HepG2 (cell line): ENCODE results near the gene LOXL4. TPM values are rescaled to one million over a fixed set of nuclear protein-coding genes. Genes with fewer than 3 reads are reported as not detected.
A peak's percentile ranks its signal among the peaks of the same experiment; 100 is the strongest.

Source experiments
- ATAC-seq: fragments of 200-7000 bp; cut with Tn5 transposase; 3 replicates; pipeline ENCODE4 v1.9.1; 2020; ENCODE audit warnings: mild to moderate bottlenecking, moderate library complexity
- BruUV-seq: library from RNA; stranded (reverse); fragments of 400-500 nt; replicated peaks from 2 replicates; lab custom pipeline; 2021; lab: Mats Ljungman, UMichigan
- CTCF ChIA-PET: fragments of 300-600 bp; formaldehyde crosslinking; extraction: SDS; loops from one replicate; lab custom pipeline; 2021; ENCODE audit warnings: low total read pairs, inconsistent platforms, low intra/inter-chr PET ratio; lab: Yijun Ruan, JAX
- POLR2A ChIA-PET: fragments of 350-600 bp; sonication (Branson Sonifier 250); formaldehyde crosslinking; loops from one replicate; lab custom pipeline; 2020; ENCODE audit warnings: antibody characterized with exemption, inconsistent platforms; lab: Yijun Ruan, JAX
- DNase-seq: peaks from one replicate; pipeline ENCODE4 v3.0.0-alpha.2; 2015; ENCODE audit warnings: low spot score
- FAIRE-seq: peaks from 3 replicates; lab custom pipeline; 2011; peaks lifted over from hg19 to GRCh38; lab: Jason Lieb, UNC
- H2AFZ ChIP-seq: one replicate; pipeline ENCODE4 v1.6.1; 2011; ENCODE audit warnings: low read length, inconsistent platforms
- H3K27ac ChIP-seq: fragments of 300-600 bp; 3 replicates; pipeline ENCODE4 v1.8.0; 2011; ENCODE audit warnings: mixed run types, mild to moderate bottlenecking, mixed read lengths, low read length, inconsistent platforms; ENCODE audit not compliant: insufficient read depth; ENCODE audit errors: extremely low read length
- H3K27me3 ChIP-seq, 2 experiments: fragments of 200-600 bp in 1 of 2; 2 replicates in 1 of 2; 3 replicates in 1 of 2; pipeline versions ENCODE4 v1.6.0 to v1.8.0; 2011; ENCODE audit warnings: low read length in 2 of 2, mild to moderate bottlenecking in 2 of 2, moderate library complexity in 2 of 2, inconsistent platforms in 1 of 2; ENCODE audit not compliant: insufficient read depth in 2 of 2, control insufficient read depth in 1 of 2
- H3K36me3 ChIP-seq, 2 experiments: fragments of 200-600 bp in 1 of 2; replicated peaks in 1 of 2; 2 replicates in 1 of 2; 3 replicates in 1 of 2; pipeline versions ENCODE4 v1.5.1 to v1.8.0; 2011; ENCODE audit warnings: low read length in 2 of 2, inconsistent platforms in 1 of 2; ENCODE audit not compliant: insufficient read depth in 2 of 2, control insufficient read depth in 1 of 2
- H3K4me1 ChIP-seq: 2 replicates; pipeline ENCODE4 v1.5.1; 2012; ENCODE audit warnings: low read length, inconsistent platforms; ENCODE audit not compliant: insufficient read depth
- H3K4me2 ChIP-seq: 2 replicates; pipeline ENCODE4 v1.6.0; 2011; ENCODE audit warnings: low read depth, low read length, inconsistent platforms
- H3K4me3 ChIP-seq, 3 experiments: fragments of 200-600 bp in 1 of 3; sonication (generic), shearing (Covaris generic) in 1 of 3; replicated peaks in 1 of 3; 2 replicates each; pipeline ENCODE4 v1.5.1; 2011 to 2016; ENCODE audit warnings: low read length in 3 of 3, inconsistent platforms in 2 of 3, low read depth in 2 of 3, mild to moderate bottlenecking in 2 of 3, control low read depth in 1 of 3, mixed read lengths in 1 of 3; ENCODE audit not compliant: insufficient read depth in 1 of 3
- H3K79me2 ChIP-seq: one replicate; pipeline ENCODE4 v1.6.1; 2011; ENCODE audit warnings: low read length, inconsistent platforms; ENCODE audit not compliant: insufficient read depth
- H3K9ac ChIP-seq: 2 replicates; pipeline ENCODE4 v1.6.0; 2011; ENCODE audit warnings: mild to moderate bottlenecking, low read depth, low read length, inconsistent platforms; ENCODE audit not compliant: insufficient read depth
- H3K9me3 ChIP-seq: 2 replicates; pipeline ENCODE4 v1.5.1; 2012; ENCODE audit warnings: mild to moderate bottlenecking, low read length
- H4K20me1 ChIP-seq: 2 replicates; pipeline ENCODE4 v1.6.0; 2011; ENCODE audit warnings: inconsistent platforms, mild to moderate bottlenecking, low read length, moderate library complexity; ENCODE audit not compliant: insufficient read depth
- AHR ChIP-seq: IDR thresholded peaks from 2 replicates; pipeline ENCODE4 v1.6.1; 2018; ENCODE audit warnings: missing genetic modification reagents, missing compliant biosample characterization
- CEBPB ChIP-seq: IDR thresholded peaks from 2 replicates; pipeline ENCODE4 v1.6.1; 2011; ENCODE audit warnings: low read depth, low read length, improper control_type of control experiment, borderline replicate concordance
- FLYWCH1 ChIP-seq: sonication (generic); formaldehyde crosslinking; IDR thresholded peaks from 2 replicates; pipeline ENCODE4 v1.8.1; 2023; ENCODE audit warnings: mild to moderate bottlenecking, missing genetic modification reagents
- HBP1 ChIP-seq: IDR thresholded peaks from 2 replicates; pipeline ENCODE4 v1.6.1; 2016; ENCODE audit warnings: low read depth, control low read depth
- HDAC1 ChIP-seq: sonication (generic); formaldehyde crosslinking; IDR thresholded peaks from 2 replicates; pipeline ENCODE4 v1.5.1; 2020; ENCODE audit warnings: mild to moderate bottlenecking, missing genetic modification reagents
- IRF2 ChIP-seq: IDR thresholded peaks from 2 replicates; pipeline ENCODE4 v1.6.1; 2018; ENCODE audit warnings: missing genetic modification reagents, missing compliant biosample characterization
- SATB2 ChIP-seq: sonication (generic); formaldehyde crosslinking; IDR thresholded peaks from 2 replicates; pipeline ENCODE4 v1.5.0; 2020; ENCODE audit warnings: missing genetic modification reagents
- SP140L ChIP-seq: sonication (generic); formaldehyde crosslinking; IDR thresholded peaks from 2 replicates; pipeline ENCODE4 v1.4.0; 2020; ENCODE audit warnings: missing genetic modification reagents, borderline replicate concordance
- ZFX ChIP-seq: sonication (generic); formaldehyde crosslinking; IDR thresholded peaks from 2 replicates; pipeline ENCODE4 v1.4.0; 2020; ENCODE audit warnings: mild to moderate bottlenecking, low read depth, missing genetic modification reagents, moderate library complexity
- ZNF263 ChIP-seq: sonication (generic); formaldehyde crosslinking; IDR thresholded peaks from 2 replicates; pipeline ENCODE4 v1.4.0; 2020; ENCODE audit warnings: missing genetic modification reagents
- ZNF484 ChIP-seq: sonication (generic); formaldehyde crosslinking; IDR thresholded peaks from 2 replicates; pipeline ENCODE4 v1.5.1; 2020; ENCODE audit warnings: mild to moderate bottlenecking, low read depth, missing genetic modification reagents, borderline replicate concordance
- ZNF530 ChIP-seq: sonication (generic); formaldehyde crosslinking; IDR thresholded peaks from 2 replicates; pipeline ENCODE4 v1.5.0; 2020; ENCODE audit warnings: low read depth, mild to moderate bottlenecking, missing genetic modification reagents
- ZNF761 ChIP-seq: sonication (generic); formaldehyde crosslinking; conservative IDR thresholded peaks from 2 replicates; pipeline ENCODE4 v1.4.0; 2020; ENCODE audit warnings: mild to moderate bottlenecking, missing genetic modification reagents
- ZNF792 ChIP-seq: IDR thresholded peaks from 2 replicates; pipeline ENCODE4 v1.6.1; 2016
- ZNF841 ChIP-seq: sonication (generic); formaldehyde crosslinking; IDR thresholded peaks from 2 replicates; pipeline ENCODE4 v1.8.1; 2023; ENCODE audit warnings: missing genetic modification reagents, borderline replicate concordance
- WGBS: methylation state at CpG from one replicate; pipeline ENCODE4 v1.1.6; 2017; ENCODE audit warnings: low lambda C conversion rate; 5-methylcytosine and 5-hydroxymethylcytosine counted together
- in situ Hi-C: cut with HindIII; loops from 2 replicates; pipeline ENCODE4 v1.10.0; 2017; ENCODE audit warnings: low pct_unique_long_range_greater_than_20kb; ENCODE audit not compliant: extremely low pct_ligation_motif_present
- intact Hi-C: fragments of 100-400 bp; cut with micrococcal nuclease; formaldehyde crosslinking; loops from one replicate; pipeline ENCODE4 v1.10.0; 2022; ENCODE audit not compliant: unreplicated experiment
- polyA plus RNA-seq, 8 experiments: library from polyadenylated mRNA; depleted of rRNA in 3 of 8; stranded (reverse) in 7 of 8; unstranded in 1 of 8; fragments of >200 nt; fragmentation: Illumina TruSeq in 4 of 8; extraction: Trizol in 4 of 8; gene quantifications; 2 replicates each; pipeline versions ENCODE4 v1.2.1 to v1.2.3, GENCODE V29; 2011 to 2016; ENCODE audit warnings: low read depth in 4 of 8, missing spikeins in 1 of 8, mixed read lengths in 1 of 8; ENCODE audit not compliant: insufficient read depth in 1 of 8
- total RNA-seq, 5 experiments: library from RNA; depleted of rRNA; stranded (reverse); fragments of >200 nt; fragmentation: Illumina TruSeq; extraction: Trizol; gene quantifications; 2 replicates each; pipeline ENCODE4 v1.2.3, GENCODE V29; 2016; ENCODE audit warnings: low read depth in 1 of 5
- TF ChIP-seq, protein P1 (sequence below): sonication (generic); formaldehyde crosslinking; IDR thresholded peaks from 2 replicates; pipeline ENCODE4 v1.5.0; 2020; ENCODE audit warnings: missing genetic modification reagents

The LOXL4 gene
- total and polyA plus RNA-seq, 2 of the 13 experiments (the other 11 are each of a cell fraction or from before 2014, with no cell fraction given): 8.8 to 21.1 TPM

GRCh38 chr10:98314532-98315284 lies 46.7 kb upstream of the LOXL4 start:
- Histone ChIP-seq H3K79me2 (no peaks in the 10 kb centered on the region), H3K9me3 (no peaks in the 10 kb centered on the region), H3K4me3 (no peak overlapping the region), H3K9ac (no peak overlapping the region), H3K4me2 (no peak overlapping the region), H3K27me3 (peaks cover 2 to 65% of the 10 kb centered on the region in 2 experiments; a peak in 4 of 5 replicates), H2AFZ (no peak overlapping the region), H4K20me1 (no peaks in the 10 kb centered on the region), H3K36me3 (no peaks in the 10 kb centered on the region), H3K27ac (no peak overlapping the region), H3K4me1 (no peaks in the 10 kb centered on the region)
- intact Hi-C loops (no loop called here), in situ Hi-C loops (loop anchor here (25.0 kb wide), 1 partner anchor 402 kb away; no protein-coding TSS in a partner anchor)
- CTCF ChIA-PET: no interaction called here
- no TSS peak for BruUV-seq
- no peak for FAIRE-seq
- no peak for DNase-seq
- WGBS: 0% methylated on average over 8 of the region's 8 CpGs
- TF ChIP-seq HBP1 (no peak), CEBPB (peak; percentile 43; the same call in 1 of the 2 replicates), HDAC1 (CRISPR knock-in tag) (no peak)
- no peak for ATAC-seq
- POLR2A ChIA-PET: no interaction called here

DNA sequence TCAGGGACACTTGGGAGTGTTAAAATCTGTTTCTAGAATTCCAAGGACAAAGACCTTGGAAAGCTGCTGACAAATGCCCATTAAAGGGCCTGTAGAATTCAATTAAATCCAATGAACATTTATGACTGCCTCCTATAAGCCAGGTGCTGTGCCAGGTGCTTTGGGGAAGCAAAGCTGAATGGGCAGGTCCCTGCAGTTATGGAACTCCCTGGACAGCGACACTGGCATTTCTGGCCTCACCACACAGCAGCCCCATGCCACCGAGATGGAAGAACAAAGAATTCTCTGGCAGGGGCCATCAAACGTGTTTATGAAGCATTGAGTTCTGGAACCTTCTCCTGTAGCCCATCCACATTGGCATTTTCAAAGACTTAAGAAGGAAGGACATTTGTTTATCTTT lies 45.6 kb upstream of the LOXL4 start:
- no TSS peak for BruUV-seq
- in situ Hi-C loops (loop anchor here (25.0 kb wide), 1 partner anchor 401 kb away; no protein-coding TSS in a partner anchor), intact Hi-C loops (no loop called here)
- ChIA-PET POLR2A (no interaction called here), CTCF (no interaction called here)
- 19% methylated on average over 3 of the region's 3 CpGs for WGBS
- Histone ChIP-seq H3K9me3 (no peaks in the 10 kb centered on the region), H3K27ac (no peak overlapping the region), H4K20me1 (no peaks in the 10 kb centered on the region), H3K4me3 (no peak overlapping the region), H3K36me3 (no peaks in the 10 kb centered on the region), H3K9ac (no peak overlapping the region), H3K79me2 (no peaks in the 10 kb centered on the region), H3K4me2 (no peak overlapping the region), H2AFZ (no peak overlapping the region), H3K4me1 (peaks cover 10% of the 10 kb centered on the region), H3K27me3 (peaks cover 2 to 57% of the 10 kb centered on the region in 2 experiments; a peak in 4 of 5 replicates)
- TF ChIP-seq SATB2: no peak
- no peak for TF ChIP-seq ZNF484 (CRISPR knock-in tag)
- no peak for TF ChIP-seq ZNF792 (CRISPR knock-in tag)
- no peak for TF ChIP-seq ZNF761 (CRISPR knock-in tag)
- TF ChIP-seq, protein P1, sequence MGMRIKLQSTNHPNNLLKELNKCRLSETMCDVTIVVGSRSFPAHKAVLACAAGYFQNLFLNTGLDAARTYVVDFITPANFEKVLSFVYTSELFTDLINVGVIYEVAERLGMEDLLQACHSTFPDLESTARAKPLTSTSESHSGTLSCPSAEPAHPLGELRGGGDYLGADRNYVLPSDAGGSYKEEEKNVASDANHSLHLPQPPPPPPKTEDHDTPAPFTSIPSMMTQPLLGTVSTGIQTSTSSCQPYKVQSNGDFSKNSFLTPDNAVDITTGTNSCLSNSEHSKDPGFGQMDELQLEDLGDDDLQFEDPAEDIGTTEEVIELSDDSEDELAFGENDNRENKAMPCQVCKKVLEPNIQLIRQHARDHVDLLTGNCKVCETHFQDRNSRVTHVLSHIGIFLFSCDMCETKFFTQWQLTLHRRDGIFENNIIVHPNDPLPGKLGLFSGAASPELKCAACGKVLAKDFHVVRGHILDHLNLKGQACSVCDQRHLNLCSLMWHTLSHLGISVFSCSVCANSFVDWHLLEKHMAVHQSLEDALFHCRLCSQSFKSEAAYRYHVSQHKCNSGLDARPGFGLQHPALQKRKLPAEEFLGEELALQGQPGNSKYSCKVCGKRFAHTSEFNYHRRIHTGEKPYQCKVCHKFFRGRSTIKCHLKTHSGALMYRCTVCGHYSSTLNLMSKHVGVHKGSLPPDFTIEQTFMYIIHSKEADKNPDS (CRISPR knock-in tag): no peak
- no peak for TF ChIP-seq ZNF841
- no peak for TF ChIP-seq ZNF530
- TF ChIP-seq CEBPB: no peak
- no peak for TF ChIP-seq AHR
- TF ChIP-seq ZNF263 (CRISPR knock-in tag): no peak
- TF ChIP-seq FLYWCH1 (CRISPR knock-in tag): no peak
- no peak for TF ChIP-seq SP140L (CRISPR knock-in tag)
- no peak for TF ChIP-seq ZFX (CRISPR knock-in tag)
- TF ChIP-seq IRF2: no peak
- DNase-seq: no peak
- no peak for ATAC-seq
- FAIRE-seq: no peak
